Choroid plexus epithelial cell (primary cell): ENCODE measurements around the gene RLF.

Experiments
- DNase-seq: peaks from one replicate; pipeline ENCODE4 v3.0.0-alpha.2; 2010; ENCODE audit warnings: low read depth
- H3K4me3 ChIP-seq: 2 replicates; pipeline ENCODE4 v1.5.1; 2011; ENCODE audit warnings: low read depth, mild to moderate bottlenecking, control low read depth, low read length, moderate library complexity
- TF ChIP-seq, protein P1 (sequence below): conservative IDR thresholded peaks from 2 replicates; pipeline ENCODE4 v1.5.1; 2011; ENCODE audit warnings: low read depth, mild to moderate bottlenecking, control low read depth, inconsistent platforms, low read length, moderate library complexity

The RLF gene

DNA sequence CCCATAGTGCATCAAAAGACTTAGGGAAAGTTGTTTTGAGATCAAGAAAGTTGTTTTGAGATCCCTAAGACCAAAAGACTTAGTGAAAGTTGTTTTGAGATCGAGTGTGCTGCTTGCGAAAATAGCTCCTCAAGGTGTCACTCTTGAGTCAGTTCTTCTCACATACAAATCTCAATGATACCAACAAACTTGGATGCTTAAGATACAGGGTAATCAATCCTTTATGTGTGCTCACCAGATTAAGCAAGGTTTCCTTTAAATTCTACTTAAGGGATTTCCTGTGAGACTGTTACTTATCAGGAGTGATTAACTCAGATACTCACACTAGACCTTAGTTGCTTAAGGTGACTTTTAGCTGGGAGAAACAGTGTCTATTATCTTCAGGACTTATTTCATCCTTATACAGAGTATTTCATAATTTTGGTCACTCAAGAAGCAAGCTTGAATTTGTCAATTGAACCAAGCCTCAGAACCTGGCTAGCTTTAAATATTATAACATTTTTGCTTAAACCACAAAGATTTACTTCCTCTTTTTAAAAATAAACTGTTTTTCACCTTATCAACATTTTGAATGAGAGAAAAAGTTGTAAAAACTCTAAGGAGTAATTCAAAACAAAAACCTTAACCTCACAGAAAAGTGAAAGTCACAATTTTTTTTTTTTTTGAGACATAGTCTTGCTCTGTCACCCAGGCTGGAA, 8.0 kb upstream of the RLF start:
- no peak overlapping the region for H3K4me3 ChIP-seq
- TF ChIP-seq, protein P1, sequence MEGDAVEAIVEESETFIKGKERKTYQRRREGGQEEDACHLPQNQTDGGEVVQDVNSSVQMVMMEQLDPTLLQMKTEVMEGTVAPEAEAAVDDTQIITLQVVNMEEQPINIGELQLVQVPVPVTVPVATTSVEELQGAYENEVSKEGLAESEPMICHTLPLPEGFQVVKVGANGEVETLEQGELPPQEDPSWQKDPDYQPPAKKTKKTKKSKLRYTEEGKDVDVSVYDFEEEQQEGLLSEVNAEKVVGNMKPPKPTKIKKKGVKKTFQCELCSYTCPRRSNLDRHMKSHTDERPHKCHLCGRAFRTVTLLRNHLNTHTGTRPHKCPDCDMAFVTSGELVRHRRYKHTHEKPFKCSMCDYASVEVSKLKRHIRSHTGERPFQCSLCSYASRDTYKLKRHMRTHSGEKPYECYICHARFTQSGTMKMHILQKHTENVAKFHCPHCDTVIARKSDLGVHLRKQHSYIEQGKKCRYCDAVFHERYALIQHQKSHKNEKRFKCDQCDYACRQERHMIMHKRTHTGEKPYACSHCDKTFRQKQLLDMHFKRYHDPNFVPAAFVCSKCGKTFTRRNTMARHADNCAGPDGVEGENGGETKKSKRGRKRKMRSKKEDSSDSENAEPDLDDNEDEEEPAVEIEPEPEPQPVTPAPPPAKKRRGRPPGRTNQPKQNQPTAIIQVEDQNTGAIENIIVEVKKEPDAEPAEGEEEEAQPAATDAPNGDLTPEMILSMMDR = peak; percentile 80
- peak; percentile 85 for DNase-seq

- DNase-seq = no peak
- TF ChIP-seq, protein P1 = no peak
- H3K4me3 ChIP-seq = no peak overlapping the region
These were observed 6.1 kb upstream of the RLF start for GRCh38 chr1:40155135-40155534.

- no peak overlapping the region for H3K4me3 ChIP-seq
- DNase-seq = no peak
- TF ChIP-seq, protein P1 = no peak
These were observed 5.3 kb upstream of the RLF start for GRCh38 chr1:40155910-40156309.

DNA sequence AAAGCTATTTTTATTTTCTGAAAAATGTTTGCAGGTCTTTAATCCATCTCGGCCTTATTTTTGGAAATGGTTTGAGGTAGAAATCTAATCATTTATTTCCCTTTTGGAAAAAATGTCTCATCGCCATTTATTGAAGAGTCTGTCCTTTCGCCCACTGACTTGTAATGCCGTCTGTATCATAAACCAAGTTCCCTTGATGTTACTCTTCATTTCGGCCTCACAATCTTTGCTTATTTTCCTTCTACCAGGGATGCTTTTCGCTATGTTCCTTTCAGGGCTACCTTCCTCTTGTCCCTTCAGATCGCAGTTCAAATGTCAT, 422 bp upstream of the RLF start:
- TF ChIP-seq, protein P1 = no peak

DNA sequence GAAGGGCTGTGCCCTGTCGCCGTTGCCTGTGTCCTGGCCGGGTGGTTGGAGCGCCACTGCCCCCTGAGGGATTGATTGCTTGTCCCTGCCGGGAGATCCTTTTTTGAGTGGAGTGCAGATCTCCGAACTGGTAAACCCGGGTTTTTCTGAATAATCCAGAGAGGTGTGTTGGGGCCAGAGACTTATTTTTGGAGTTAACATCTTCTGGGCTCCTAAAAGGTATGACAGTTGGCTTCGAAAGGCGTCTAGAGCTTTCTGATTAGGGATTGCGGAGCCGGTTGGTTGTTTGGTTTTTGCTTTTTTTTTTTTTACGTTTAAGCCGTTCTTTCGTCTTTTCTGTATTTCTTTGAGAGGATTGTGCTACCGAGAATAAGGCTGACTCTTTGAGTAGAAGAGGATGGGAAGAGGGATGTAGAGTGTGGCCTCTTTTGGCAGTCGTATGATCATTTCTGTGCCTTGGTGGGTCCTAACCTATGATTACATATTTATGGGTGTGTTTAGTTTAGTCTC, 756 bp downstream of the RLF start:
- peak; percentile 23 for DNase-seq
- TF ChIP-seq, protein P1 = peak; percentile 9
- H3K4me3 ChIP-seq = peak overlapping the region; percentile 92

More for the DNA sequence above, 422 bp upstream of the RLF start:
- peak overlapping the region; percentile 92 for H3K4me3 ChIP-seq
- DNase-seq = no peak

DNA sequence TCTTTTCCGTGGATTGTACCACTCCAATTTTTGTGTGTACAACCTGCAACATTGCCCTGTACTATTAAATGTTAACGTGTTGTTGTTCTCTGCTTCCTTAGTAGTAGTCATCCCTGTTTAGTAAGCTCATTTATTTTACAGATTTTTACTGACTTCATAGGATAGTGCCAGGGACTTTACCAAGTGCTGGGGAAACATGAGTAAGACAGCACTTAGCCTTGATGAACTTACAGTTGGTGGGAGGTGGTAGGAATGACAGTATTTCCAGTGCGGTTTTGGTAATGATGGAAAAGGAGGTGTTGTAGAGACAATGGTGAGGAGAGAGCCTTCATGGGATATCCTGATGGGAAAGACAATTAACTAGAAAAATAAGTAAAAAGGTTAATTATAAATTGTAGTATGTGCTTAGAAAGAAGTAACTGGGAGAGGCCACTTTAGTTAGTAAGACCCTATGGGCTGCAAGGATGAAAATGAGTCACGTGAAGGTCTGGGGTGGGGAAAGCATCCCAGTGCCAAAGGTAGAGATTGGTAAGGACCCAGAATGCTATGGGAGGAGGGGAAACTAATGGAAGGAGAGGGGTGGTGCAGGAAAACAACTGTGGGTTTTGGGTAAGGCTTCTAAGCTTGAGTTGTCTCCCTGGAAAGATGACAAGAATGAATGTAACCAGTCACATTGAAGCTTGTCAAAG, 1.7 kb downstream of the RLF start:
- H3K4me3 ChIP-seq = peak overlapping the region; percentile 92
- TF ChIP-seq, protein P1 = no peak
- DNase-seq = peak; percentile 31
